Activated effector memory CD4-positive, alpha-beta T cell treated with Interleukin-2 at 50 U/mL for 16 hours (primary cell): ENCODE data around the gene ZNF22.

Experiments used
- DNase-seq: peaks from one replicate; pipeline ENCODE4 v3.0.0-alpha.2; 2020

The ZNF22 gene

DNA sequence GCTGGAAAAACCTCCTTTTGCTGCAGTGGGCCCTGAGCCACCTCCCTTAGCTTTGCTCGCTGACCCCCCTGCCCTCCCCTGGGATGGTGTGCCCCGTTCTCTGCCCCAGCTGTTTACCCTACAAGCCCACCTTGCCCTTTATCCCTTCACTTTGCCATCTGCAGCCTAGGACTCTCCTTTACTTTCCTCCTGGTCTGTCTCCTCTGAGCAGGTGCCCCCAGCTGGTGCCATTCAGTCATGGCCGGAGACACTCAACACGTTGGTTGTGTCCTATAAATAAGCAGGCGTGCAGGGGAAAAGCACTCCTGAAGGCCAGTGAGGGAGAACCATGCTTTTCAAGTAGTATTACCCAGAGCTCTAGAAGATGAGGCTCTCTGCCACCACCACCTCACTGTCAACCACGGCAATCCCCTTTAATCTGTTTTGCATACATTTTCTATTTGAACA, 35.0 kb upstream of the ZNF22 start:
- no peak for DNase-seq

DNA sequence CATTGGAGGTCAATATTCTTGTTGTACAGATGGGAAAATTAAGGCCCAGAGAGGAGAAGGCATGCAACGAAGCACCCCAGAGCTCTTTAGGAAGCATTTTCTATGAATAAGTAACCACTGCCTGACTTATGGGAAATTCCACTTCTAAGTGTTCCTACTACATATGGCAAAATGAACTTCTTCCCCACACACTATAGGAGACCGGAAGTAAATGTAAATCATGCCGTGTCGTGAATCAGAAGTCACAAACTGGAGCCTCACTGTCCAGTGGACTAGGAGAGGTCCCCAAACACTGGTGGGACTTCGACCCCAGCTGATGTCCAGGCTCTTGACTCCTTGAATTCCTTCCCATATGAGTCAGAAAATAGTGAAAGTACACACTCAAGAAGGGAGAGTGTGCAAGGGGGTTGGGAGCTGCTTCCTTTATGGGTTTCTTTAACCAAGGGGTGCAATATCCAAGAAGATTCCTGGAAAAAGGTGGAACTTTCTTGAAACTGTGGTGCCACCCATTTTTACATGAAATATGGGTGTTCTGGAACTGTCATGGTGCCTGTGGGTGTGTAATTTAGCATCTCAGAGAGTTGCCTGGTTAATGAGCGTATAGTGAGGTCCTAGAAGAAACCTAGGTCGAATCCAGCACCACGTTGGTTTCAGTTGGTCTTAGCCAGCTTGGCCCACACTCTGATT, 34.5 kb upstream of the ZNF22 start:
- DNase-seq = no peak

DNA sequence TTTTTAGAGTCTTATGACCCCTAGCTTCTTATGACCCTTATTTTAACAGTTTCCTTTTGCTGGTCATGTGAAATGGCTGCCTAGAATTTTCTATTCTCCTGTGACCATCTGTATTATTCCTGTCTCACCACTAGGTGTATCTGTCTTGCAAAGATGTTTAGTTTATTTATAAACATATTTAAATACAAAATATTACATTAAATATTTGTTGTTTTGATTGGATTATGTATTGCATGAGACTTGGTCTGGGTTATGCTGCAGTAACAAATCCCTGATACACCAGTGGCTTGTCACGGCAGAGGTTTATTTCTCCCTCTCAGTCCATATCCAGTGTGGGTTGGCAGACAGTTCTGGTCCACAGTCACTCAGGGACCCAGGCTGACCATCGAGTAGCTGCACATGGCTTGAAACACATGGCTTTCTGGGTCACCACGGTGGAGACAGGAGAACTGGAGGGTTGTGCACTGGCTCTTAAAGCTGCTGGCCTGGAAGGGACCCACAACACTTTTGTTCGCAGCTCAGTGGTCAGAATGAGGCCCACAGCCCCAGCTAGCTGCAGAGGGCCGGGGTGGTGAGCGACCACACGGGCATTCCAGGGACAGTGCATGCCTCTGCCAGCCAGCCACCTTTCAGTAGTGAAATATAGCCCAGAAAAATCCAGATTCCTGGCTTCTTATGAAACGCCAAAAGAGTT, 33.8 kb upstream of the ZNF22 start:
- DNase-seq = no peak

DNA sequence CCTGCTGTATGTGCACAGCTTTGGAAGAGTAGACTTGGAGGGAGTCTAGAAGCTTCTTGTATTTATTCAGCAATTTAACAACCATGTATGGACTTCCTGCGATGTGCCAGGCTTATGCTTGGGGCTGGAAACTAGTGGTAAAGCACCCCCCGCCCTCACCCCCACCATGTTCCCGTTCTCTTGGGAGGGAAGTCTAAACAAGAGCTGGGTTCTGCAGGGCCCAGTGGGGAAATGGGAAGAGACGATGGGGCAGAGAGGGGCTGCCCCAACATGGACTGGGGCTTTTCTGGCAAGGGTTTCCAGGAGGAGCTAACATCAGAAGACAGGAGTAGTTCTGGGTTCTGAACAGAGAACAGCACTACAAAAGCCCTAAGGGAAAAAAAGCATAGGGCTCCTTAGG, 33.1 kb upstream of the ZNF22 start:
- no peak for DNase-seq

GRCh38 chr10:44968091-44968490, 32.6 kb upstream of the ZNF22 start:
- DNase-seq = no peak

DNA sequence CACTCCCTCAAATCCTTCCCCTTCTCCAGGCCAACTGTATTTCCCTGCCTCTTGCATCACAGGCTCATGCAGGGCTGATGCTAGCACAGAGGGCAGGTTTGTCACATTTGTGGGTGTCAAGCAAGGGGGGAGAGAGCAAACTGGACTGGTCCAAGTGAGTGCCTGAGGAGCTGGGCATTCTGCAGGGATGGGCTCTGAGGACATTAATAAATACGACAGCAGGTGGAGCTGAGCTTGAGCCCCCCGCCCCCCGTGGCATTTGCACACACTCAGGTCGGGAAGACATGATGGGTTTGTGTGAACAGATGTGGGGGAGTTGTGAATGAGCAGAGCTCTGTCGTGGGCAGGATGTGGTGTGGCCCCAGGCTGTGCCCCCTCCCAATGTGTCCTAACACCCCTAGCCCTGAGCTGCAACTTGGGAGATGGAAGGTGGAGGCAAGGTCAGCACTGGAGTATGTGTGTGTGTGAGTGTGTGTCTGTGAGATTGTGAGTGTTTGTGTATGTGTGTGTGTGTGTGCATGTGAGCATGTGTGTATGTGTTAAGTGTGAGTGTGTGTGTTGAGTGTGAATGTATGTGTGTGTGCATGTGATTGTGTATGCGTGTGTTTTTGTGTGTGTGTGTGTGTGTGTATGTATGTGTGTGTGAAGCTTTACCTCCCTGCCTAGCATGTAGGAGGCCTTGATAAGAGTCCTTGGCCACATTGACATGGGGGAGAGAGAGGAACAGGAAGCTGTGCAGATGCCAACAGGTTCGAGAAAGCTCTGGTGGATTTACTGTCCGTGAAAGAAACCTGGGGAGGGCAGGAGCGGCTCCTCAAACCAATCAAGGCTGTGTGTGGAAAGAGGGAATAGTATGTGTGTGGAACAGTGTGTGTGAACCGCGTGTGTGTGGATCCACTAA, 32.0 kb upstream of the ZNF22 start:
- DNase-seq = no peak

DNA sequence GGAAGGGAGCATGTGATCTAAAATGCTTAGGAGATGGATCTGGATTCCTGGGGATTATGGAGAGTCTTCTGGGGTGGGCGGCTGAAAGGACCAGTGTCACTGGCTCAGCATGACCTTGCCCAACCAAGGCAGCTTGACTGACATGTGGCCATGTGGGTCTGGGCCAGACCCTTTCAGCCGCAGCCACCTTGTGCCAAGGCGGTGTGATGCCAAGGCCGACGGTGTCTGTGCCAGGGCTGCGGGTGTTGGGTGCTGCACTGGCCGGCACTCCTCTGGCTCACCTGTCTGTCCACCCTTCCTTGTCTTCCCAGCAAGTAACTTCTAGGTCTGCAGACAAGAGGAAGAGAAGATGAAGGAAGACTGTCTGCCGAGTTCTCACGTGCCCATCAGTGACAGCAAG, 30.9 kb upstream of the ZNF22 start:
- DNase-seq = no peak

DNA sequence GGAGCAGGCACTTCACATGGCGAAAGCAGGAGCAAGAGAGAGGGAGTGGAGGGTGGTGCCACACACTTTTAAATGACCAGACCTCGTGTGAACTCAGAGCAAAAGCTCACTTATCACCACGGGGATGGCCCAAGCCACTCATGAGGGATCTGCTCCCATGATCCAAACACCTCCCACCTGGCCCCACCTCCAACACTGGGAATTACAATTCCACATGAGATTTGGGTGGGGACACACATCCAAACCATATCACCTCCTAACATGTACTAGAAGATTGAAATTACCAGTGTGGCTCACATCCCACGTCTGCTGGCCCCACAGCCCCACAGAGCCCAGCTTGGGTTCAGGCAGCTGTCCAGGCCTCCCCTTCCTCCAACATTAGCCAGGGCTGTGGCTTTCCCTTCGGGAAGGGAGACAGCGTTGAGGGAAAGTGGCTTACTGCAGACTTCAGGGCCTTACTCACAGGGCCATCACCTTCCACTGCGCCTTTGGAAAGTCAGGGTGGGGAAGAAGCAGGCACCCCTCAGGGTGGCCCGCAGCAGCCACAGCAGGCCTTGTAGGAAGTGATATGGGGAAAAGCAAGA, 29.8 kb upstream of the ZNF22 start:
- DNase-seq = no peak

GRCh38 chr10:44971434-44971833, 29.3 kb upstream of the ZNF22 start:
- no peak for DNase-seq

GRCh38 chr10:44971935-44972757, 28.6 kb upstream of the ZNF22 start:
- no peak for DNase-seq

- DNase-seq = no peak
These were observed 27.8 kb upstream of the ZNF22 start for GRCh38 chr10:44972874-44973306.

- no peak for DNase-seq
These were observed 27.2 kb upstream of the ZNF22 start for GRCh38 chr10:44973323-44974081.

- no peak for DNase-seq
These were observed 26.6 kb upstream of the ZNF22 start for GRCh38 chr10:44974082-44974627.

DNA sequence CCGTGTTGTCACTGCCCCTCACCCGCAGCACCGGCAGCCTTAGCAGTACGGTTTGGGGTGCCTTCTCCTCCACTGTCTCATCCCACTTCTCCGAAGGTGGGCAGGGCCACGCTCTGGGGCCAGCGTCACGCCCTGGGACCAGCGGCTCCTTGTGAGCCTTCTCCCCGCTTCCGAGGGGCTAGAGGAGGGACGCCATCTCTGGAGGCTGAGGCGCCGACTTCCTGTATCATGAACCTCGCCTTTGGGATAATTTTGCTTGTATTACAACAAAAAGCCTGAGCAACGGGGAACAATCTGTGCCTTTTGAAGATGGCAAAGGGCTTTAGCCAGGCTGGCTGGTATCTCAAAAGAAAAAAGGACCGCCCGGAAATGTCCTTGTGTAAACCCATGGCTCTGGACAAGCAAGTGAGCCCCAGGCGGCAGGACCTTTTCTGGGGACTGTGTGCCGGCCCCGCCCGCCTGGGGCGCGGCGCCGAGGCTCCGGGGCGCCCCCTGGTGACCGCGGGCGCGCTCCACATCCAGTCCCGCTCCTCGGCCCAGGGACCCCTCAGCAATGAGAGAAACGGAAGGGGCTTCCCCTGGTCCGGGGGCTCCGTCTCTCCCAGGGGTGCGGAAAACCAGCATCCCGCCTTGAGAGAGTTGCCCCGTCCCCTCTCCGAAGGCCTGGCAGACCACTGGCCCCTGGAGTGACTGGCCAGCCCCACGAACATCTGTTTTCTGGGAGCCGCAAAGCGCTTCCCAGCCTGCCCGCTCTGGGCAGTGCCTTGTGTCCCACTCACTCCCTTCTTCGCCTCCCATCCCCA, 25.9 kb upstream of the ZNF22 start:
- DNase-seq = peak; percentile 58

DNA sequence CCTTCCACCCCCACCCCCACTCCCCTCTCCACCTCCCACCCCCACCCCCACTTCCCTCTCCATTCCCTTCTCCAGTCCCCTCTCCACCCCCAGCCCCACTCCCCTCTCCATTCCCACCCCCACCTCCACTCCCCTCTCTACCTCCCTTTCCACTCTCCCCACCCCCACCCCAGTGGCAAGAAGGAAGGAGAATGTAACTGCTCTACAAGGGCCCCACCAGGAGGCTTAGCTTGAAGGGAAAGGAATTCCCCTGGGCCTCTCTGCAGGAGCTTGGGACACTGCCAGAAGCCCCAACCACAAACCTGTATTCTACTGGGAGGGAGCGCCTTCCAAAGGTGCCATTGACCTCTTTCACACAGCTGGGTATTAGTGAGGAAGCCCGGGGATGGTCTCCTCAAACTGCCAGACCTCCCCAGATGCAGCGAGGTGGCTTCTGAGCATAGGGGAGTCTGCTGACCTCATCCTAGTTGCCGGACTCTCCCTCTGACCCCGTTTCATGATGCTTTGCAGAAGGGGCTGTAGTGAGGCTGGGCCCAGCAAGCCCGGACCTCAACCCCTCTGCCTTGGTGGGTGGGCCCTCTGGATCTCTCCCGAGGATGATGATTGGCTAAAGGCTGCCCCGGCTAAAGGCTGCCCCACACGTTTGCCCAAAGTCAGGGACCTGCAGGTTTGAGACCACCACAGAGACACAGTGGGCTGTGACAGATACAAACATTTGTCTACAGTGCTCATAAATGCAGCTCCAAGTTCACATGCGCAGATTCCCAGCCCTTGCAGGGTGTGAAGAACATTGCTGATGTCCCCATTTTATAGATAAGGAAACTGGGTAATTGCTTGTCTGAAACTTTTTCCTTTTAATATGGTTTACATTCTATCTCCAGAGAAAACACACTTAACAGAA, 25.0 kb upstream of the ZNF22 start:
- no peak for DNase-seq

DNA sequence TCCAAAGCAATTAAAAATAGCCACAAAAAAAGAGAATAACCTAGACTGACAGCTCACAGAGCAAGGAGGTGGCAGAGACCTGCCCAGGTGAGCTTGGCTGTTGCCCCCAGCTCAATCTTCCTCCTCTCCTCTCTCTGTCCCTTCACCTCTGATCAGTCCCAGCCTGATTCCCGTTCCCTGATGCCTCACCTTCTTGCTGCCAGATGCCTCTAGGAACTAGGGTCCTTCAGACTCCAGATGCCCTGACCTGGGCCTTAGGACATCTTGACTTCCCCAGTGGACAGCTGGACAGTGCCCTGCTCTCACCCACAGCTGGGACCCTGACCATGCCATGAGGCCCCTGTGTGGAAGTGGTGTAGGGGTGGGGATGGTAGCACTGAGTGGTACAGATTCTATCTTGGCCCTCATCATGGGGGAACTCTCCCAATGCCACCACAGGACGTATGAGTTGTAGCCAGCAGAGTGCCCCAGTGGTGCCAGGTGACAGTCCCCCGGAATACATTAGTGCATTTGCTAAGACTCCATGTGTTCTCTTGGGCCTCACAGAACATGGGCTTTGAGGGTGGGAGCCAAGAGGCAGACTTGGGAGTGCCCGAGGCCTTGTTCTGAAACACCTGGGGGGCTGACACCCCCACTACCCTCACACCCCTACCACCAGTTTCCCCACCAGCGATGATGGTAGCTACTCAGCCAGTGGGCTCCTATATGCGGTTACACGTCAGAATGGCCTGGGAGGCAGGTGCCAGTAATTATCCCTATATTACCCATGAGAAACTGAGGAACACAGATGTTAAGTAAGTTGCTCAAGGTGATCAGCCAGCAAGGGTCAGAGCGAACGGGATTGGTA, 24.1 kb upstream of the ZNF22 start:
- DNase-seq = no peak

DNA sequence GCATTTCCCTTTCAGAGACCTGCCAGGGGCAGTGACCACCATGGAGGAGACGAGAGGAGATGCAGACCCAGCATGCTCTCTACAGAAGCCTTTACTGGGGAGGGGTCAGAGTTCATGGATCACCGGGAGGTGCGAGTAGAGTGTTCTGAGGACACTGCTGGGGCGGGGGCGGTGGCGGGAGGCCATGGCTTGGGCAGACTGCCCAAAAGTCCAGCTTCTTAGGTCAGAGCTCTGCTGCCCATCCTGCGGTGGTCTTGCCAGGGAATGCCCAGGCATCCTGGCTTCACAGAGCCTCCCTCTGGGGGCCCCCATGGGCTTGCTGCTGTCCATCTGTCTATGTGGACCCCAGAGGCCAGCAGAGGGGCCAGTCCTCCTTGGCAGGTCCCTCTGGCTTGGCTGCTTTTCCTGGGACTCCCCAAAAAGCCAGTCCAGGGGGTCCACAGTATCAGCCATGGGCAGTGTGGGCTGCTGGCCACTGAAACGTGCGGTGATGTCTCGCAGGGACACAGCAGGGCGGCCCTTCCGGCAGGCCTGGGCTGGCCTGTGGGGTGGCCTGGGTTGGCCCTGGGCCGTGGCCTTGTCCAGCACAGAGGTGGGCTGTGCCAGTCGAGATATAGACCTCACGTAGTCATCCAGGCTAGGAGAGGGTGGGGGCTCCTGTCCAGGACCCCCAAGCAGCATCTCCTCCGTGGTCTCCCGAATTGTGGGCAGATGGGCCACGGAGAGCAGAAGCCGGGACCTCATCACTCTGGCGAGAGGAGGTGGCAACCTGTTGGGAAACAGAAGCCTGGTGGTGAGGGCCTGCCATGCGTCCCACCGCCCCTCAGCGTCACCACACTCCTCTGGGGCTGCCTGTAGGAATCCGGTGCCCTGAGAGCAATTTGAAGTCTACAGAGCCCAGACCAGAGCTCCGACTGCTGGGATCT, 23.2 kb upstream of the ZNF22 start:
- DNase-seq = no peak
